B cell (primary cell): Measurements from ENCODE around the gene SLC7A10.

ENCODE experiments used
- CTCF ChIP-seq: fragments of 200-600 bp; IDR thresholded peaks from one replicate; pipeline ENCODE4 v1.8.0; 2022; ENCODE audit warnings: antibody characterized with exemption, mild to moderate bottlenecking
- EZH2 ChIP-seq: IDR thresholded peaks from 2 replicates; pipeline ENCODE4 v1.6.1; 2012; ENCODE audit warnings: borderline replicate concordance, low read depth, mild to moderate bottlenecking, moderate library complexity, low read length; ENCODE audit not compliant: insufficient read depth, poor library complexity, severe bottlenecking

DNA sequence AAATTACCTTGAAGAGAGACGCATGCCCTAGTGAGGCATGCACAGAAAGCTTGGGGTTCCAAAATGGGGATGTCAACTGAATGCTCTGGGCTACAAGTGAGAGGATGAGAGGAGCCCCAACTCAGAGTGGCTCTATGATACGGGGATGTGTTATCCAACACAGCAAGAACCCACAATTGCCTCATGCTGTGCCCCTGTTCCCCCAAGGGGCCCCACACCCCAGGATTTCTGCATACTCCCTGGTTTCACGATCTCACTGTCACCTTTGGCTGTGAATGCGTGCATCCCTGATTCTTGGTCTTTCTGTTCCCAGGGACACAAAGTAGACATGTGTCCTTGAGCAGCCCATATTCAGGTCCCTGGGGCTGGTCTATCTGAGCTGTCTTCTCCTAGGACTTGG, 64.4 kb downstream of the SLC7A10 start:
- TF ChIP-seq CTCF, result no peak
- TF ChIP-seq EZH2, result no peak
